CD4-positive, alpha-beta T cell treated with Interleukin-6 at 100 ng/mL for 8 hours (primary cell): ENCODE results near the gene CAV1.
"Not testable (repeated sequence)": the region's sequence is repeated elsewhere in the genome, so short reads cannot be mapped to it uniquely, and the experiment has no call there.

Experiments
- DNase-seq: peaks from one replicate; pipeline ENCODE4 v3.0.0-alpha.2; 2020; ENCODE audit warnings: mixed read lengths, low spot score

Gene CAV1

DNA sequence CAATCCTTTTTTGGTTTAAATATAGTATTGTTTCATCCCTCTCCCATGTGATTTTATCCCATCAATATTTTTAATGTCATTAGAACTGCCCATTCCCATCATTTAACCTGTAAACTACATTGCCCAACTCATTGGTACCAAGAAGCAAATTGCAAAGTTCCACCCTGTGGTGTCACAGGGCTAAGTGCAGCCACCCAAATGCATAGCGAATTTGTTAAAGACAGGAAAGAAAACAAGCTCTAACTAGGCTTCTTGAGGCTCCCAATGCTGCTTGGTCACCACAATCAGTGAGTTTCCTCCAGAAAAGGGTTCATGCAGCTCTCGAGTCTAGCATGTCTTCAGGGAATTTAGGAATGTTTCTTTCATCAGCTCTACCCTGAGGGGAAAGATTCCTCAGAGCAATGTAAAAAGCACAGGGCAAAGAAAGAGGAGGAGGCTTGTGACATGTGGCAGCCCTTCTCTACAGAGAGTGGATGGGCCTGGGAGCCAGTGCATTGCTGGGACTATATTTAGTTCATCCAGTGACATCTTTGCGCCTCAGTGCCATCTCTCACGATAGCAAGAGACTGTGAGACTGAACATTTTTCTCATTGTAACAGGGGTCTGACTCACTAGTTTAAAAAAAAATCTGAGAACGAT lies 58.1 kb downstream of the CAV1 start:
- DNase-seq: no peak

GRCh38 chr7:116583653-116584052 lies 58.8 kb downstream of the CAV1 start:
- DNase-seq: no peak

DNA sequence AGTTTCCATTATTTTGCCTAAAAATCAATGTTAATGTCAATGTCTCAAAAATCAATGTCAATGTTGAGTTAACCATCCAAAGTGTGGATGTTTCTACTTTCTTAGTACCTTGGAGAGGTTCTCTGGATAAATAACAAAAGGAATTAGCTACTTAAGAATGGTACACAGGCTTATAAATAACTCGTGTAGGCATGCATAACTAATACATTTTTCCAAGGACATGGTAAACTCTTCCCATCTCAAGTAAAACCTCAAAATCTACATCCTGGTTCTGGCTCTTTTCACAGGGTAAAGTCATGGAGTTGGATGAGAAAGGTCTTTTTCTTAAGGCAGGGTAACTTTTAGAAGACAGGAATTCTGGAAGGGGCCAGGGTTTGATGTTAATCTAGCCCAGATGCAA lies 59.9 kb downstream of the CAV1 start:
- DNase-seq: no peak

DNA sequence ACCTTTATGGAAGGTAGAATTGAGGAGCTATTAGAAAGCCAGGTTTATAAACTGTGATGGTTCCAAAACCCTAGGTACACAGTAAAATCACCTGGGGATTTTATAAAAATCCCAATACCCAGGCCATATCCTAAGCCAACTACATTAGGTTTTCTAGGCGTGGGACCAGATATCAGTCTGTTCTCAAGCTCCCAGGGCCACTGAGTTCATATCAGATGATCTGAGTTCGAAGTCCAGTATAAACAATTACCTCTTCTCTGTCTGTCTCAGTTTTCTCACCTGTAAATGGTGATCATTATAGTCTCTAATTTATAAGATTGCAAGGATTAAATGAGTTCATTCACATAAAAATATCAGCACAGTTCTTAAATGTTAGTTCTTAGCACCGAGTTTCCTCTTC lies 60.6 kb downstream of the CAV1 start:
- no peak for DNase-seq

DNA sequence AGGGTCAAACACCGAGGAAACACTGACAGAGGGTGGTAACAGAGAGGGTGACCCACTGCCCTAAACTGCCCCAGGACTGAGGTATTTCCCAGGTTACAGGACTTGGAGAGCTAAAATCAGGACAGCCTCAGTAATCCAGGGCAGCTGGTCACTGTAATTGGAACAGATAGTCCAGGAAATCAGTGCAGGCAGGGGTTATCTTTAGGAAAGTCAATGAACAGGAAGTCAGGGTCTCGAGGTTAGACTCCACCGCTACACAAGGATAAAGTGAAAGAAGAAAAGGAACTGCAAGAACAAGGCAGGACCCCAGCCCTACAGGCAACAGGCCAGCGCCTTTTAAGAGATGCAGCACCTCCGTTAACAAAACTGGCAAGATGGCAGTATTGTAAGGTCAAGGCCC lies 61.1 kb downstream of the CAV1 start:
- no peak for DNase-seq

- not testable (repeated sequence) for DNase-seq
Observed at GRCh38 chr7:116587200-116587599, 62.4 kb downstream of the CAV1 start.

- no peak for DNase-seq
Observed at GRCh38 chr7:116588225-116588624, 63.4 kb downstream of the CAV1 start.

- peak; percentile 21 for DNase-seq
Observed at GRCh38 chr7:116588641-116589594, 64.1 kb downstream of the CAV1 start.

GRCh38 chr7:116591202-116592040 lies 66.6 kb downstream of the CAV1 start:
- DNase-seq: no peak

- no peak for DNase-seq
Observed at GRCh38 chr7:116592041-116592355, 67.2 kb downstream of the CAV1 start.

DNA sequence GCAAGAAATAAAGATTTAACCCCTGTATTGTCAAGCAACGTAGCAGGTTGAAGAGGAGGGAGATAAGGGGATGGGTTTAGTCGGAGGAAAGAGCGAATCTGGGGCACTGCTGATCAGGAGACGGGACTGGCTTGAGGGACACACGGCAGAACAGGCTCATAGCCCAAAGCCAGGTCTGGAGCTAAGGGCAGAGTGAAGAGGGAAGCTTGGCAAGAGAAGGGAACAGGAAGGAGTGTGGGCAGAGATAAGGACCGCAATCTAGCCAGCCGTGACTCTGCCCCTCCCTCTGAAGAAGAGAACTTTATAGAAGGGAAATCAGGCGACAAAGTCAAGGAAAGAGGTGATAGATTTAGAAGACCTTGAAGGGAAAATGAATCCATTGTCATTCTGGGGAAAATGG lies 67.6 kb downstream of the CAV1 start:
- DNase-seq: no peak

DNA sequence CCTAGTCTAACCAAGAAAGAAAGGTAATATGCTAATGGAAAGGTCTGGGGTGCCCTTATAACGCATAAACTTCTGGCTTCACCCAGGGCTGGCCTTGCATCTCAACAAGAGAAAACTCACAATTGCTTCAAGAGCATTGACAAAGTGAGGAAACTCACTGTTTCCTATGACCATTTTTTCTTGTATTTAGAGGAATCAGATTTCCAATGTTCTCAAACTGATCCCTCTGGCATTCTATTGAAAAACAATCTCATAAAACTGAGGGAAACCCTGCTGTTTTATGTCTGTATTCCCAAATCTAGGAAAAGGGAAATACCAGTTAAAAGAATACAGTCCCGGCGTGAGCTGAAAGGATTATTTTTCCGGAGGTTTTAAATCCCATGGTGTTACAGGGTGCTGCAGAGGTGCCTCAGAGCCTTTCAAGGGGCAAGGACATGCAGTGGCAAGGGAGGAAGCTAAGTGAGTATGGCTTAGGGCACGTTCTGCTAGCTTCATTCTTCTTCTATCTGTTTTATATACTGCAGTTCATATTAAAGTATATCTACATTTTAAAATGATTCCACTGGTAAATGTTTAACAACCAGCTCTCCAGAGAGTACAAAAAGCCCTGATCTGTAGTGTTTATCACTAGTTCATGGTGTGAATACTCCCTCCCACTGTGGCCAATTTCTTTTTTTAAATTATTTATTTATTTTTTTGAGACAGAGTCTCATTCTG lies 68.7 kb downstream of the CAV1 start:
- no peak for DNase-seq

- DNase-seq: no peak
Observed at GRCh38 chr7:116595063-116595462, 70.2 kb downstream of the CAV1 start.

- DNase-seq: no peak
Observed at GRCh38 chr7:116597384-116597783, 72.5 kb downstream of the CAV1 start.

DNA sequence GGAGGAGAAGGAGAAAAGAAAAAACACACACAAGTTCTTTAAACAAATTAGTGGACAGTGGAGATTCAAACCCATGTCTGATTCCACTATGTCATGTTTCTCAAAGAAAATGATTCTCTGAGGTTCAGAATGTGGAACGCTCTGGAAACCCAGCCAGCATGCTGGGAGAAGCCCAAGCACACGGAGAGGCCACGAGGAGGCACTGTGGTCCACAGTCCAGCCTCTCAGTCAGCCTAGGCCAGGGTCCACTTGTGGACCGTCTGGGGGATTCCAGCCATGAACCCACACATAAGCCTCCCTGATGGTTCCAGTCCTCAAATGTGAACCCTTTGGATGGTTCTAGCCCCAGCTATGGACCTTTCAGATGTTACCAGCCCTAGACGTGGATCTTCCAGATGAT lies 73.4 kb downstream of the CAV1 start:
- DNase-seq: no peak

GRCh38 chr7:116598861-116599260 lies 74.0 kb downstream of the CAV1 start:
- DNase-seq: no peak

- no peak for DNase-seq
Observed at GRCh38 chr7:116601426-116601825, 76.6 kb downstream of the CAV1 start.

DNA sequence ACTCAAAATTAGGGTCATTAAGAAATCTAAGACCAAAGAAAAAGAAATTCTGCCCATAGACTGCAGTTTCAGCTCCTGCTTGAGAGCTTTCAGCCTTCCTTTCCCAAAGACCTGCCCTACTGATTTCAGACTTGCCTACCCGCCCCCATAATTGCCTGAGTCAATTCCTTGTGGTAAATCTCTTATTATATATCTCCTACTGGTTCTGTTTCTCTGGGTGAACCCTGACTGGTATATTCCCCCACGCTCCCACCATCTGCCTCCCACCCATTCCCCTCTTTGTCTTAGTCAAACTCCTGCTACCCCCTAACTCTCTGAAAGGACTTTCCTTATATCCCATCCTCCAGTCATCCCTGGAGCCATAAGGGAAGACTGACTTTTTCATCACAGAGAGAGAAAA lies 82.5 kb downstream of the CAV1 start:
- no peak for DNase-seq

DNA sequence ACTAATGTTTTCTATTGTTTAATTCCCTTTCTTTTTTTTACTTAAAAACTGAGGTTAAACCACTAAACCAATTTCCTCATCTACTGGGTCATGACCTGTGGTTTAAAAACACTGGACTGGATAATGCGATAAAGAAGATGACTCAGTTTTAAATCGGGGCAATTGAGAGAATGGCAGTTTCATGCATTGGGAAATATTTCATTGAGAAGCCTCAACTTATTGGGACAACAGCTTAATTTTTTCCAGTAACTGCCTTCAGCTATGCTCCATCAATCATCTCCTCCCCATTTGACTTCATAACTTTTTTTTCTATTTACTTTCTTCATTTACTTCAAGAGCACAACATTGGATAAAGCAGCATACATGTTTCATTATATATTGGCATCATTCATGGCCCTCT lies 85.4 kb downstream of the CAV1 start:
- no peak for DNase-seq

DNA sequence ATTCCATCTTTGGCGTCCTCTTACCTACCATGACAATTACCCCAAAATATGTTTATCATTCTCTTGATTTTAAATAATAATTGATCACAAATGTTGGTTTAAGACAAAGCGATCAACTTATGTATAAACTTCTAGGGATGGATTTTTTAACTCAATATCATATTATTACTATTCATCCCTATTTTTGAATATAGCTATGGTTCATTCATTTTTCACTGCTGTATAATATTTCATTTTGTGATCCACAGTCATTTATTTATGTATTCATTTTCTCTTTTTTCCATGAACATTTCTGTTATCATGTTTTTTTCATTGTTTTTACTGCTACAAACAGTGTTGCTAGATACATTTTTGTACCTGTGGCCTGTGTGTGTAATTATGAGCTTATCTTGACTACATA lies 85.9 kb downstream of the CAV1 start:
- DNase-seq: no peak
